DND-41 (cell line): ENCODE data around the gene HNRNPAB.

Source experiments
- ATAC-seq: fragments of 200-7000 bp; cut with Tn5 transposase; 3 replicates; pipeline ENCODE4 v1.9.1; 2021; ENCODE audit warnings: low read depth; ENCODE audit not compliant: insufficient read depth
- DNase-seq: peaks from one replicate; pipeline ENCODE4 v3.0.0-alpha.2; 2020
- H2AFZ ChIP-seq: 2 replicates; pipeline ENCODE4 v1.6.0; 2012; ENCODE audit warnings: low read depth, low read length
- H3K27ac ChIP-seq: 2 replicates; pipeline ENCODE4 v1.5.1; 2012; ENCODE audit warnings: low read length, inconsistent platforms
- H3K27me3 ChIP-seq: fragments of 200-600 bp; sonication (generic); 2 replicates; pipeline ENCODE4 v1.6.0; 2012; ENCODE audit warnings: low read length, mild to moderate bottlenecking, inconsistent platforms; ENCODE audit not compliant: insufficient read depth, poor library complexity
- H3K36me3 ChIP-seq: 2 replicates; pipeline ENCODE4 v1.5.1; 2012; ENCODE audit warnings: low read length, inconsistent platforms; ENCODE audit not compliant: insufficient read depth
- H3K4me1 ChIP-seq: 2 replicates; pipeline ENCODE4 v1.5.1; 2012; ENCODE audit warnings: mild to moderate bottlenecking, low read length; ENCODE audit not compliant: insufficient read depth
- H3K4me2 ChIP-seq: 2 replicates; pipeline ENCODE4 v1.6.0; 2012; ENCODE audit warnings: mild to moderate bottlenecking, moderate library complexity, low read length, inconsistent platforms; ENCODE audit not compliant: insufficient read depth
- H3K4me3 ChIP-seq, 2 experiments: fragments of 200-600 bp in 1 of 2; shearing (Covaris generic) in 1 of 2; 2 replicates each; pipeline ENCODE4 v1.5.1; 2012 to 2016; ENCODE audit warnings: inconsistent platforms in 2 of 2, low read length in 2 of 2, mild to moderate bottlenecking in 2 of 2, low read depth in 1 of 2, moderate library complexity in 1 of 2
- H3K79me2 ChIP-seq: 2 replicates; pipeline ENCODE4 v1.6.0; 2012; ENCODE audit warnings: low read length, inconsistent platforms; ENCODE audit not compliant: insufficient read depth
- H3K9ac ChIP-seq: 2 replicates; pipeline ENCODE4 v1.6.0; 2012; ENCODE audit warnings: low read depth, mild to moderate bottlenecking, inconsistent platforms, low read length, moderate library complexity
- H3K9me3 ChIP-seq: 2 replicates; pipeline ENCODE4 v1.5.1; 2012; ENCODE audit warnings: low read length, moderate library complexity, mild to moderate bottlenecking, inconsistent platforms; ENCODE audit not compliant: insufficient read depth, severe bottlenecking
- H4K20me1 ChIP-seq: 2 replicates; pipeline ENCODE4 v1.6.0; 2012; ENCODE audit warnings: low read length; ENCODE audit not compliant: insufficient read depth
- CTCF ChIP-seq: IDR thresholded peaks from 2 replicates; pipeline ENCODE4 v1.5.1; 2012; ENCODE audit warnings: borderline replicate concordance, low read length, moderate library complexity, mild to moderate bottlenecking; ENCODE audit not compliant: poor library complexity, severe bottlenecking; ENCODE audit errors: extremely low read depth
- EZH2 ChIP-seq: IDR thresholded peaks from 3 replicates; pipeline ENCODE4 v1.6.1; 2012; ENCODE audit warnings: borderline replicate concordance, low read depth, mild to moderate bottlenecking, moderate library complexity, low read length, inconsistent platforms; ENCODE audit not compliant: severe bottlenecking

The HNRNPAB gene

GRCh38 chr5:178201927-178202235 lies 2.5 kb upstream of the HNRNPAB start:
- H3K27ac ChIP-seq, result no peak overlapping the region
- peaks cover 21% of the 10 kb centered on the region for H3K4me1 ChIP-seq
- ATAC-seq (no peak), DNase-seq (no peak)
- H3K27me3 ChIP-seq, result no peaks in the 10 kb centered on the region
- TF ChIP-seq EZH2 (no peak), CTCF (no peak)
- H3K9me3 ChIP-seq, result no peaks in the 10 kb centered on the region
- no peak overlapping the region for H2AFZ ChIP-seq
- H4K20me1 ChIP-seq, result peaks cover 18% of the 10 kb centered on the region
- no peak overlapping the region for H3K4me3 ChIP-seq
- peaks cover 32% of the 10 kb centered on the region for H3K79me2 ChIP-seq
- H3K9ac ChIP-seq, result no peak overlapping the region
- H3K36me3 ChIP-seq, result peaks cover 17% of the 10 kb centered on the region
- H3K4me2 ChIP-seq, result no peak overlapping the region

GRCh38 chr5:178202541-178202940 lies 1.8 kb upstream of the HNRNPAB start:
- H4K20me1 ChIP-seq, result peaks cover 25% of the 10 kb centered on the region
- no peak overlapping the region for H3K27ac ChIP-seq
- peaks cover 38% of the 10 kb centered on the region for H3K79me2 ChIP-seq
- H3K9me3 ChIP-seq, result no peaks in the 10 kb centered on the region
- H3K4me1 ChIP-seq, result peaks cover 27% of the 10 kb centered on the region
- H3K36me3 ChIP-seq, result peaks cover 23% of the 10 kb centered on the region
- H3K4me2 ChIP-seq, result no peak overlapping the region
- no peak for ATAC-seq
- no peak for DNase-seq
- H3K9ac ChIP-seq, result no peak overlapping the region
- TF ChIP-seq CTCF (no peak), EZH2 (no peak)
- no peak overlapping the region for H2AFZ ChIP-seq
- no peak overlapping the region for H3K4me3 ChIP-seq
- H3K27me3 ChIP-seq, result no peaks in the 10 kb centered on the region

- H3K27ac ChIP-seq, result peak overlapping the region; percentile 89
- H3K9ac ChIP-seq, result peak overlapping the region; percentile 99
- H3K4me1 ChIP-seq, result peaks cover 36% of the 10 kb centered on the region
- DNase-seq (no peak), ATAC-seq (peak; percentile 30)
- TF ChIP-seq CTCF (no peak), EZH2 (no peak)
- peak overlapping the region; percentile 83 for H3K4me2 ChIP-seq
- H3K36me3 ChIP-seq, result peaks cover 34% of the 10 kb centered on the region
- H3K79me2 ChIP-seq, result peaks cover 50% of the 10 kb centered on the region
- peak overlapping the region; percentile 82 for H2AFZ ChIP-seq
- H4K20me1 ChIP-seq, result peaks cover 37% of the 10 kb centered on the region
- H3K9me3 ChIP-seq, result no peaks in the 10 kb centered on the region
- peak overlapping the region; percentile 49 to 65 for H3K4me3 ChIP-seq
- H3K27me3 ChIP-seq, result no peaks in the 10 kb centered on the region
These were observed 607 bp upstream of the HNRNPAB start for GRCh38 chr5:178203670-178204181.
